IMR-90 (cell line): ENCODE data around the gene PLVAP. TPM values are rescaled to one million over a fixed set of nuclear protein-coding genes. Genes with fewer than 3 reads are reported as not detected.

Experiments used
- ATAC-seq: fragments of 200-7000 bp; cut with Tn5 transposase; 2 replicates; pipeline ENCODE4 v1.9.1; 2020; ENCODE audit warnings: low read depth, mild to moderate bottlenecking, moderate library complexity
- BruUV-seq: library from RNA; stranded (reverse); fragments of 400-500 nt; replicated peaks from 2 replicates; lab custom pipeline; 2021; lab: Mats Ljungman, UMichigan
- CTCF ChIA-PET: fragments of 300-600 bp; formaldehyde crosslinking; extraction: SDS; loops from one replicate; lab custom pipeline; 2021; ENCODE audit warnings: antibody characterized with exemption; lab: Yijun Ruan, JAX
- POLR2A ChIA-PET: fragments of 300-600 bp; sonication (Branson Sonifier 250); formaldehyde crosslinking; loops from one replicate; lab custom pipeline; 2022; ENCODE audit warnings: antibody characterized with exemption; ENCODE audit not compliant: unreplicated experiment; lab: Charles Lee
- DNase-seq: peaks from one replicate; pipeline ENCODE4 v3.0.0; 2013
- H2AFZ ChIP-seq: replicated peaks from 2 replicates; pipeline ENCODE3; 2013; ENCODE audit warnings: low read length, mild to moderate bottlenecking; ENCODE audit not compliant: poor library complexity
- H2AK5ac ChIP-seq: 2 replicates; pipeline ENCODE4 v1.6.1; 2013; ENCODE audit warnings: low read depth, low read length, inconsistent platforms
- H2AK9ac ChIP-seq: replicated peaks from 2 replicates; pipeline ENCODE3; 2013; ENCODE audit warnings: mild to moderate bottlenecking, low read depth, low read length, moderate library complexity; ENCODE audit not compliant: poor library complexity
- H2BK120ac ChIP-seq: 2 replicates; pipeline ENCODE4 v1.6.1; 2013; ENCODE audit warnings: low read depth, low read length, inconsistent platforms
- H2BK15ac ChIP-seq: 3 replicates; pipeline ENCODE4 v1.6.1; 2013; ENCODE audit warnings: low read depth, low read length, inconsistent platforms
- H2BK20ac ChIP-seq: 2 replicates; pipeline ENCODE4 v1.6.1; 2013; ENCODE audit warnings: low read depth, mild to moderate bottlenecking, inconsistent platforms, low read length, moderate library complexity
- H2BK5ac ChIP-seq: 2 replicates; pipeline ENCODE4 v1.6.1; 2013; ENCODE audit warnings: mild to moderate bottlenecking, low read depth, low read length, inconsistent platforms; ENCODE audit not compliant: poor library complexity, severe bottlenecking
- H3K14ac ChIP-seq: replicated peaks from 2 replicates; pipeline ENCODE4 v1.6.1; 2013; ENCODE audit warnings: low read depth, low read length, inconsistent platforms
- H3K18ac ChIP-seq: 2 replicates; pipeline ENCODE4 v1.6.1; 2013; ENCODE audit warnings: low read depth, low read length, control low read depth
- H3K23ac ChIP-seq: 2 replicates; pipeline ENCODE4 v1.6.1; 2013; ENCODE audit warnings: low read depth, low read length, inconsistent platforms
- H3K27ac ChIP-seq: 2 replicates; pipeline ENCODE4 v1.5.1; 2013; ENCODE audit warnings: mild to moderate bottlenecking, control low read depth, low read length; ENCODE audit not compliant: insufficient read depth
- H3K27me3 ChIP-seq: 2 replicates; pipeline ENCODE4 v1.6.1; 2013; ENCODE audit warnings: low read length; ENCODE audit not compliant: control insufficient read depth, insufficient read depth
- H3K36me3 ChIP-seq: 2 replicates; pipeline ENCODE4 v1.6.1; 2013; ENCODE audit warnings: low read length, mixed read lengths; ENCODE audit not compliant: control insufficient read depth, insufficient read depth
- H3K4ac ChIP-seq: 2 replicates; pipeline ENCODE4 v1.6.1; 2013; ENCODE audit warnings: low read depth, low read length, inconsistent platforms
- H3K4me1 ChIP-seq: 2 replicates; pipeline ENCODE4 v1.6.1; 2013; ENCODE audit warnings: low read length, mixed read lengths; ENCODE audit not compliant: control insufficient read depth, insufficient read depth
- H3K4me2 ChIP-seq: 2 replicates; pipeline ENCODE4 v1.6.1; 2013; ENCODE audit warnings: low read depth, mild to moderate bottlenecking, control low read depth, low read length, moderate library complexity
- H3K4me3 ChIP-seq: 2 replicates; pipeline ENCODE4 v1.5.1; 2013; ENCODE audit warnings: low read depth, mild to moderate bottlenecking, control low read depth, low read length, moderate library complexity; ENCODE audit not compliant: insufficient read depth
- H3K56ac ChIP-seq: 2 replicates; pipeline ENCODE4 v1.6.1; 2013; ENCODE audit warnings: low read length, inconsistent platforms; ENCODE audit not compliant: insufficient read depth; ENCODE audit errors: extremely low read depth
- H3K79me1 ChIP-seq, 2 experiments: 2 replicates each; pipeline ENCODE4 v1.6.1; 2013; ENCODE audit warnings: low read length in 2 of 2, inconsistent platforms in 1 of 2, low read depth in 1 of 2
- H3K9ac ChIP-seq: 2 replicates; pipeline ENCODE4 v1.6.1; 2013; ENCODE audit warnings: low read depth, low read length, control low read depth
- H3K9me1 ChIP-seq: 2 replicates; pipeline ENCODE4 v1.6.1; 2013; ENCODE audit warnings: low read length, inconsistent platforms; ENCODE audit not compliant: insufficient read depth
- H3K9me3 ChIP-seq: 2 replicates; pipeline ENCODE4 v1.6.1; 2013; ENCODE audit warnings: low read length; ENCODE audit not compliant: control insufficient read depth, insufficient read depth
- H4K20me1 ChIP-seq: 2 replicates; pipeline ENCODE4 v1.6.1; 2013; ENCODE audit warnings: low read length, inconsistent platforms; ENCODE audit not compliant: insufficient read depth
- H4K5ac ChIP-seq: 2 replicates; pipeline ENCODE4 v1.6.1; 2013; ENCODE audit warnings: mild to moderate bottlenecking, low read depth, low read length, control low read depth
- H4K8ac ChIP-seq, 2 experiments: 2 replicates each; pipeline ENCODE4 v1.6.1; 2013; ENCODE audit warnings: low read depth in 2 of 2, low read length in 2 of 2, control low read depth in 1 of 2, inconsistent platforms in 1 of 2
- H4K91ac ChIP-seq: 2 replicates; pipeline ENCODE4 v1.6.1; 2013; ENCODE audit warnings: low read depth, low read length, inconsistent platforms; ENCODE audit not compliant: insufficient read depth
- RCOR1 ChIP-seq: IDR thresholded peaks from 2 replicates; pipeline ENCODE4 v1.6.1; 2012; ENCODE audit warnings: mild to moderate bottlenecking, low read length, improper control_type of control experiment; ENCODE audit not compliant: insufficient replicate concordance
- WGBS, 2 experiments: methylation state at CpG; one replicate each; pipeline versions ENCODE4 v1.1.5 to v1.1.7; 2013; ENCODE audit warnings: missing lambda C conversion rate in 2 of 2; ENCODE audit not compliant: insufficient read length in 1 of 2; ENCODE audit errors: extremely low coverage in 2 of 2; 5-methylcytosine and 5-hydroxymethylcytosine counted together
- dilution Hi-C: fragments of 300-500 bp; cut with HindIII; formaldehyde crosslinking; loops from one replicate; pipeline ENCODE4 v1.14.3; 2018; ENCODE audit warnings: low sequenced_read_pairs; ENCODE audit not compliant: unreplicated experiment
- in situ Hi-C: fragments of 300-500 bp; cut with MboI; formaldehyde crosslinking; loops from 3 replicates; pipeline ENCODE4 v1.14.3; 2019; ENCODE audit warnings: low sequenced_read_pairs, inconsistent platforms, mixed read lengths
- intact Hi-C: fragments of 100-400 bp; cut with micrococcal nuclease; formaldehyde crosslinking; loops from 2 replicates; pipeline ENCODE4 v1.10.0; 2022
- polyA plus RNA-seq, 3 experiments: library from polyadenylated mRNA; depleted of rRNA; stranded (reverse); fragments of >200 nt; gene quantifications; 2 replicates each; pipeline ENCODE4 v1.2.3, GENCODE V29; 2012; ENCODE audit warnings: low replicate concordance in 1 of 3
- total RNA-seq: library from RNA; depleted of rRNA; stranded (reverse); fragments of >200 nt; gene quantifications from 2 replicates; pipeline ENCODE4 v1.2.3, GENCODE V29; 2012

Gene PLVAP
- total and polyA plus RNA-seq, 2 of the 4 experiments (the other 2 are of a cell fraction) = not detected

GRCh38 chr19:17326595-17326966 lies 50.6 kb downstream of the PLVAP start:
- Histone ChIP-seq H4K91ac (no peak overlapping the region), H4K20me1 (peaks cover 8% of the 10 kb centered on the region; the same call in 1 of the 2 replicates), H3K9ac (no peak overlapping the region), H2BK120ac (no peak overlapping the region), H3K14ac (no peak overlapping the region), H3K4me3 (no peak overlapping the region), H4K8ac (no peak overlapping the region), H3K56ac (no peak overlapping the region), H3K18ac (no peak overlapping the region), H2AK9ac (no peak overlapping the region), H3K4me1 (no peaks in the 10 kb centered on the region), H3K79me1 (peaks cover 0 to 3% of the 10 kb centered on the region in 2 experiments; a peak in 1 of 4 replicates), H3K36me3 (peaks cover 21% of the 10 kb centered on the region), H2BK20ac (no peak overlapping the region), H2AFZ (no peak overlapping the region), H3K27me3 (no peaks in the 10 kb centered on the region), H3K9me3 (no peaks in the 10 kb centered on the region), H3K27ac (no peak overlapping the region), H2BK15ac (no peak overlapping the region), H4K5ac (no peak overlapping the region), H3K4me2 (no peak overlapping the region), H3K4ac (no peak overlapping the region), H2BK5ac (no peak overlapping the region), H2AK5ac (no peak overlapping the region), H3K23ac (no peak overlapping the region), H3K9me1 (no peaks in the 10 kb centered on the region)
- DNase-seq (no peak), ATAC-seq (no peak)
- intact Hi-C loops (no loop called here), dilution Hi-C loops (no loop called here), in situ Hi-C loops (no loop called here)
- ChIA-PET POLR2A (no interaction called here), CTCF (no interaction called here)
- no TSS peak for BruUV-seq
- no peak for TF ChIP-seq RCOR1
- 90% methylated on average over 4 of the region's 11 CpGs; no CpG with 5 or more reads in 1 of the 2 experiments for WGBS, 2 experiments
